Measurements from ENCODE around the gene HECTD3.
"Not testable (repeated sequence)": the region's sequence is repeated elsewhere in the genome, so short reads cannot be mapped to it uniquely, and the experiment has no call there.

Gene HECTD3

DNA sequence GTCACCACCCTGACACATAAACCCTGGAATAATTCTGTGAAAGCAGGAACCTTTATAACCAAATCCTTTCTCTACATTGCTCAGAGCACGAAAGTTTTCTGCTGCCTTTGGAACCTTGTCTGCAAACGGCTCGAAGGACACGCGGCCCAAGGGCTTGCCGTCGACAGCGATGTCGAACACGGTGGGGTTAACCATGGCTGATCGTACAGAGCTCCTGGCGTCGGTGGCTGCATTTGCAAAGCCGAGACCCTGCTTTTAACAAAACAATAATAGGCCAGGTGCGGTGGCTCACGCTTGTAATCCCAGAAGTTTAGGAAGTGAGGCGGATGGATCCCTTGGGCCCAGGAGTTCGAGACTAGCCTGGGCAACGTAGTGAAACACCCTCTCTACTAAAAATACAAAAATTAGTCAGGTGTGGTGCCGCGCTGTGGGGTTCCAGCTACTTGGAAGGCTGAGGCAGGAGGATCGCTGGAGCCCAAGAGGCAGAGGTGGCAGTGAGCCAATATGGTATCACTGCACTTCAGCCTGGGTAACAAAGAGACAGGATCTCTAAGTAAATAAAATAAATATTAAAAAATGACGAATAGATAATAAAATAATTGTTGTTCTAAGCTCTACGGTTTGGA lies 22.5 kb downstream of the HECTD3 start:
- no peak for DNase-seq (ENCODE audit: low read depth in 2 of 2)

DNA sequence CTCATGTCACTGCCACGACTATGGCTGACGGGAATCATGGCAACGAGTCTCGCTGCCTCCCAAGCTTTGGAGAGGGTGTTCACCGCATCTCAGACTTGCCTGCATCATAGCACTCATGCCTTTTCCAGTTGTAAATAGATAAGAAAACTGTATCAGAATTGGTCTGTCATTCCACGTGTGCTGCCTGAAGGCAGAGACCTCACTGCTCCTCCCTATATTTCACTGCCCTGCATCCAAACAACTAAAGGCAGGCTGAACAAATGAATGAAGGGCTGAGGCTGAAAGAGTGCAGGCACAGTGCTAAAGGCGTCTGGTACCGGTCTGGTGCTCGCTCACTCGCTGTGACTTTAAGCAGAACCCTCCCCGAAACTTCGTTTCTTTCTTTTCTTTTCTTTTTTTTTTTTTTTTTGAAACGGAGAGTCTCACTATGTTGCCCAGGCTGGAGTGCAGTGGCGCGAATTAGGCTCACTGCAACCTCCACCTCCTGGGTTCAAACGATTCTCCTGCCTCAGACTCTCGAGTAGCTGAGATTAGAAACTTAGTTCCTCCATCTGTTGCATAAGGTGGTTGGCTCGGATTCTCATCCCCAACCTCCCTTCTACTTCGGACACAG lies 25.3 kb downstream of the HECTD3 start:
- no peak for DNase-seq (ENCODE audit: low read depth in 2 of 2)

DNA sequence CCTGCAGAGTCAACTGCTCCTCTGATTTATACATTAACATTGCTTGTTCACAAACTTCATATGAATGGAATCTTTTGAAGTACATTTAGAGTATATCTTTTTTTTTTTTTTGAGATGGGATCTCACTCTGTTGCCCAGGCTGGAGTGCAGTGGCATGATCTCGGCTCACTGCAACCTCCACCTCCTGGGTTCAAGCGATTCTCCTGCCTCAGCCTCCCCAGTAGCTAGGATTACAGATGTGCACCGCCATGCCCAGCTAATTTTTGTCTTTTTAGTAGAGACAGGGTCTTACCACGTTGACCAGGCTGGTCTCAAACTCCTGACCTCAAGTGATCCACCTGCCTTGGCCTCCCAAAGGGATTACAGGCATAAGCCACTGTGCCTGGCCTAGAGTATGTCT lies 33.8 kb downstream of the HECTD3 start:
- not testable (repeated sequence) for DNase-seq (ENCODE audit: low read depth in 2 of 2)

DNA sequence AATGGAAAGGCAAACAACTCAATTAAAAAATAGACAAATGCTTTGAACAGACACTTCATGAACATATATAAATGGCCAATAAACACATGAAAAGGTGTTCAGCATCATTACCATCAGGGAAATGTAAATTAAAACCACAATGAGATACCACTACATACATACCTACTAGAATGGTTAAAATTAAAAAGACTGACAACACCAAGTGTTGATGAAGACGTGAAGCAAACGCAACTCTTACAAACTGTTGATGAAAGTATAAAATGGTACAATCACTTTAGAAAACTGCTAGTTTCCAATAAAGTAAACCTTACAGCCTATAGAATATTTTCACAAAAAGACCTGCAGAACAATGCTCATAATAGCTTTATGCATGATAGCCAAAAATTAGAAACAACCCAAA lies 34.9 kb downstream of the HECTD3 start:
- DNase-seq (ENCODE audit: low read depth in 2 of 2), result no peak

DNA sequence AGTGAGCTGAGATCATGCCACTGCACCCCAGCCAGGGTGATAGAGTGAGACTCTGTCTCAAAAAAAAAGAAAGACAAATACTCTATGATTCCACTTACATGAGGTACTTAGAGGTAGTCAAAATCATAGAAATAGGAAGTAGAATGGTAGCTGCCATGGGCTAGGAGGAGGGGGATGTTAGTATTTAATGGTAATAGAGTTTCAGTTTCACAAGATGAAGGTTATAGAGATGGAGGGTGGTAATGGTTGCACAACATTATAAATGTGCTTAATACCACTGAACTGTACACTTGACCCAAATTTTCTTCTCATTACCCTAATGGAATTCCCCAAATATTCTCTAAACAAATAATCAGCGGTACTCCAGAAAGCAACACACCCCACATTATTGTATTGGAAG lies 37.5 kb downstream of the HECTD3 start:
- DNase-seq (ENCODE audit: low read depth in 2 of 2), result no peak

DNA sequence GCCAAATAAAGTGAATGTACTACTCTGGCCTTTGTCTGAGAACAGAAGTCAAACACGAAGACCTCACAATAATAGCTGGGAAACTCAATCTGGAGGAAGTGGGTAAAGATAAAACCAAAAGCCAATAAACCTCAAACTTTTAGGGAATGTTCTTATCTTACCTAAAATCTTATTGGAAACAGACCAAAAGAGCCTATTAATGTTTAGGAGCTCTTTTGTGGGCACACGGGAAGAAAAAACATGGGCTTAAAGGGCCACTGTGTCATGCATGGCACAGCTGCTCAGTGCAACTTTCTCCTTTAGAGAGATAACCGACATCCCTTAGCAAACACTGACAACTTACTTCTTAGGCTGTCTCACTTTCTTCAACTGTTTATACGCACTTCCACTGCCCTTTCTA lies 40.8 kb downstream of the HECTD3 start:
- DNase-seq (ENCODE audit: low read depth in 2 of 2), result no peak

DNA sequence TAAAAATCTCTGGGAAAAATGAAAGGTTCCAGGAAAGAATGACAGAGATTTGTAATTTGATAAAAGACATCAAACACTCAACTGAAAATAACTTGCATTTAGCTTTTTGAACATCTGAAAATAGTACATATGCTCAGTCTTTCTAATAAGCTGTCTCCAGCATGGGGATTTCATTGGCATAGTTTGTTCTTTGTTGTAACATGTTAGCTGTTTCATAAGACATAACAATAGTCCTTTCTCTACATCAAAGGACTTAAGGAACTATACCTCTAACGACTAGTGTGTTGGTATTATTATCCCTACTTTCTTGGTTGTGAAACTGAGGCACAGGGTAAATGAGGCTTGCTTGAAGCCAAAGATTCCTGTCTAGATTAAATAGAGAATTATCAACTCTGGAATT lies 46.7 kb downstream of the HECTD3 start:
- DNase-seq (ENCODE audit: low read depth in 2 of 2), result no peak

DNA sequence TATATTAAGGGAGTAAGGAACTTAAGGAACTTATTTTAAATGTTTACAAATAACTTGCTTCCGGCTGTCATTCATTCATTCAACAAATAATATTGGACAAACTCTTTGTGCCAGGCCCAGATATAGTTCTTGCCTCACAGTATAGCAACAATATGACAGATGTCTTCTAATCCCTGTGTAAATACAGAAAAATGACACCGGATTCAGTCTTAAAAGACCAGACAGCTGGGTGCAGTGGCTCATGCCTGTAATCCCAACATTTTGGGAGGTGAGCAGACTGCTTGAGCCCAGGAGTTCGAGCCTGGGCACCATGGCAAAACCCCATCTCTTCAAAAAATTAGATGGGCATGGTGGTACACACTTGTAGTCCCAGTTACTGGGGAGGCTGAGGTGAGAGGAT lies 48.4 kb downstream of the HECTD3 start:
- DNase-seq (ENCODE audit: low read depth in 2 of 2), result no peak

DNA sequence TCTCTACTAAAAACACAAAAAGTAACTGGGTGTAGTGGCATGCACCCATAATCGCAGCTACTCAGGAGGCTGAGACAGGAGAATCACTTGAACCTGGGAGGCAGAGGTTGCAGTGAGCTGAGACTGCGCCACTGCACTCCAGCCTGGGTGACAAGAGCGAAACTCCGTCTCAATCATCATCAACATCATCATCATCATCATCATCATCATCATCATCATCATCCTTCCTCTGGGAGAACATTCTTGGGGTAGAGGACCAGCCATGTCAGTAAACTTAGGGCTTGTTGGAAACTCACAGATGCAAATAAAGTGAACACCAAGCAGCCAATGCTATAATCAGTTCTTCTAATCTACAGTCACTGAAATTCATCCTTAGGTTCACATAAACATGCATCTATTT lies 49.1 kb downstream of the HECTD3 start:
- not testable (repeated sequence) for DNase-seq (ENCODE audit: low read depth in 2 of 2)

DNA sequence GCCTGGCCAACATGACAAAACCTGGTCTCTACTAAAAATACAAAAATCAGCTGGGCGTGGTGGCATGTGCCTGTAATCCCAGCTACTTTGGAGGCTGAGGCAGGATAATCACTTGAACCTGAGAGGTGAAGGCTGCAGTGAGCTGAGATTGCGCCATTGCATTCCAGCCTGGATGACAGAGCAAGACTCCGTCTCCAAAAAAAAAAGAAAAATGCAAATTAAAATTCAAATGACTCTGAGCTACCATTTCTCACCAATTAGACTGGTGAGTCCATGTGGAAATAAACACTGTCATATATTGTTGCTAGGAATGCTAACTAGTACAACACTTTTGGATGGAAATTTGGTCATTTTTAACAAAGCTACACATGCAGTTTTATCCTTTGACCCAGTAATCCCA lies 53.6 kb downstream of the HECTD3 start:
- DNase-seq (ENCODE audit: low read depth in 2 of 2), result not testable (repeated sequence)

DNA sequence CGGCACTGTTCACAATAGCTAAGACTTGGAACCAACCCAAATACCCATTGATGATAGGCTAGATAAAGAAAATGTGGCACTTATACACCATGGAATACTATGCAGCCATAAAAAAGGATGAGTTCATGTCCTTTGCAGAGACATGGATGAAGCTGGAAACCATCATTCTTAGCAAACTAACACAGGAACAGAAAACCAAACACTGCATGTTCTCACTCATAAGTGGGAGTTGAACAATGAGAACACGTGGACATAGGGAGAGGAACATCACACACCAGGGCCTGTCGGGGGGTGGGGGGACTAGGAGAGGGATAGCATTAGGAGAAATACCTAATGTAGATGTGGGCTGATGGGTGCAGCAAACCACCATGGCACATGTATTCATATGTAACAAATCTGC lies 55.0 kb downstream of the HECTD3 start:
- not testable (repeated sequence) for DNase-seq (ENCODE audit: low read depth in 2 of 2)

All from stimulated activated CD8-positive, alpha-beta memory T cell treated with anti-CD3 and anti-CD28 coated beads, Interleukin-15, amount 100 ng/mL, for 48 hours (primary cell).